Neuron (in vitro differentiated cells): Measurements from ENCODE around the gene SPATC1L.
"Not testable (repeated sequence)": the region's sequence is repeated elsewhere in the genome, so short reads cannot be mapped to it uniquely, and the experiment has no call there.

Source experiments
- H2AFZ ChIP-seq: one replicate; pipeline ENCODE4 v1.6.1; 2013; ENCODE audit warnings: low read depth, mild to moderate bottlenecking, inconsistent platforms, low read length, moderate library complexity
- H3K27me3 ChIP-seq: one replicate; pipeline ENCODE4 v1.6.1; 2013; ENCODE audit warnings: low read length; ENCODE audit not compliant: insufficient read depth
- H3K36me3 ChIP-seq: one replicate; pipeline ENCODE4 v1.6.1; 2013; ENCODE audit warnings: low read length; ENCODE audit not compliant: insufficient read depth
- H3K4me1 ChIP-seq: one replicate; pipeline ENCODE4 v1.6.1; 2013; ENCODE audit warnings: low read length; ENCODE audit not compliant: insufficient read depth
- H3K4me3 ChIP-seq: 2 replicates; pipeline ENCODE4 v1.5.1; 2013; ENCODE audit warnings: mild to moderate bottlenecking, low read length, moderate library complexity
- H3K9me3 ChIP-seq: one replicate; pipeline ENCODE4 v1.6.1; 2013; ENCODE audit warnings: low read length

SPATC1L gene

DNA sequence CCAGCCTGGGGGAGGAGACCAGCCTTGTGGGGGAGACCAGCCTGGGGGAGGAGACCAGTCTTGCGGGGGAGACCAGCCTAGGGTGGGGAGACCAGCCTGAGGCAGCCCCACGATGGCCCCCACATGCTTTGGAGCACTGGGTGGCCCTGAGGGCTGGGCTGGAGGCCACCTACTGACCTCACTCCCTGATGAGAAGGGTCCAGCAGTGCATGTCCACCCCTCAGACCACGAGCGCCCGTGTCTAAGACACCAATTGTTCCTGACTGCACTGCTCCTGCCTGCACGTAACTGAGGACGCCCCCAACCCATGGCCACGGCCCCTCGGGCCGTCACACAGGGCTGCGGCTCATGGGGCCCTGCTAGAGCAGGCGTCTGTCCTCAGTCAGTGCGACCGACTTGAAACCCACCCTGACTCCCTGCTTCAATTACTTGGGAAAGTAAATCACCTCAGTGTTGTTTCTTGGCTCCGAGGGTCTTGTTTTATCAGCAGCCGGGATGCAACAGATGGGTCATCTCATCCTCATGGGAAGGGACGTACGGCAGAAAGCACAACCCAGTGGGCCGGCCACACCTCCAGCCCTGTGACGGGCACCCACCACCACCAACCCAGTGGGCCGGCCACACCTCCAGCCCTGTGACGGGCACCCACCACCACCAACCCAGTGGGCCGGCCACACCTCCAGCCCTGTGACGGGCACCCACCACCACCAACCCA lies at the start of gene SPATC1L:
TSS of gene SPATC1L (minus strand) at position 550 of the 715 bp plus-strand sequence. CDS start 1,643 bp downstream, outside the sequence.
- no peak within 1 kb of the TSS for H2AFZ ChIP-seq
- peaks cover 18% of the 10 kb centered on the region for H3K4me1 ChIP-seq
- no peaks in the 10 kb centered on the region for H3K36me3 ChIP-seq
- H3K9me3 ChIP-seq, result peaks cover 2% of the 10 kb centered on the region
- peak within 1 kb of the TSS; percentile 65 for H3K4me3 ChIP-seq
- H3K27me3 ChIP-seq, result no peaks in the 10 kb centered on the region

DNA sequence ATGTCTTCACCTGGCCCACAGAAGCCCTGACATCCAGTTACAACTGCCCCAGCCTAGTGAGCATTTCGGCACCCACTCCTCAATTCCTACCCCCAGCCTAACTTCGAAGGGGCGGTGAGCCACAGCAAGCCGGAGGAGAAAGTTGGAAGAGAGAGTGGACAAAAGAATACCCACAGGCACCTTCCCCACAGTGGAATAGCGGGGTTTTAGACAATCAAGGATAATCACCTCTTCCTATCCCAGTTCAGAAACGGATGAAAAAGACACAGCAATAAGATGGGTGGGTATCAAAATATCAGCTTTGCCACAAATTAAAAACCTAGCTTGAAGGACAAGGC lies 45.6 kb upstream of the SPATC1L start:
- Histone ChIP-seq H3K9me3 (peaks cover 2% of the 10 kb centered on the region), H2AFZ (no peak overlapping the region), H3K27me3 (no peaks in the 10 kb centered on the region), H3K4me3 (peak overlapping the region; percentile 51), H3K36me3 (peaks cover 37% of the 10 kb centered on the region), H3K4me1 (peaks cover 30% of the 10 kb centered on the region)

DNA sequence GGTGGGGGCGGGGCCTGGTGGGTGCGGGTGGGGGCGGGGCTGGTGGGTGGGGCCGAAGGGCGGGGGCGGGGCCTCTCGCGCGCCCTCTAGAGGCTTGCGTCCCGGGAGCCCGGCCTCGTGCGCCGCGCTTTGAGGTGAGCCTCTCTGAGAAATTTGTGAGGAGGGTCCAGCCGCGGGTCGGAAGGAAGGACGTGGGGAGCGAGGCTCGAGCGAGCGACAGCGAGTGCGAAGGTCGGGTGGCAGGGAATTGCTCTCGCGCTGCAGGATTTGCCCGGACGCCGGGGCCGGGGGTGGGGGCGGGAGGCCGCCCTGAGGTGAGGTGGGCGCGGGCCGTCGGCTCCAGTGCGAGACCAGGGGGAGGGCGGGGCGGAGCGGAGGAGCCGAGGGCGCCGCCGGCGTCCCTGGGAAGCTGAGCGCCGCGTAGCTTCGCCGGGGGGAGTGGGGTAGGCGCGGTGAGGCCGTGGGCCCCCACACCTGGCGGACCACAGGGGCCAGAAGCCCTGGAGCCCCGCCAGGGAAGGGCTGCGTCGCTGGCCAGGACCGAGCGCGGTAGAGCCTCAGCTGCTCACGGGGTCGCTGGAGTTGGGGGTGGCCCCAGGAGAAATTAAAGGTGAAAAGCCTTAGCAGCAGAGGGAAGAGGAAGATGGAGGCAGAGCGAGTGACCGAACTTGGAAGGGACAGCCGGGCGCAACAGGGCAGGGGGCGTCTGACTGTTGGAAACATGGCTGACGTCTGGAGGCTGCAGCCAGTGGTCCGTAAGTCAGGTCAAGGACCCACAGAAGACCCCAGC lies 45.1 kb upstream of the SPATC1L start:
- Histone ChIP-seq H2AFZ (no peak overlapping the region), H3K36me3 (peaks cover 32% of the 10 kb centered on the region), H3K9me3 (no peaks in the 10 kb centered on the region), H3K4me1 (peaks cover 34% of the 10 kb centered on the region), H3K4me3 (peak overlapping the region; percentile 51), H3K27me3 (no peaks in the 10 kb centered on the region)

DNA sequence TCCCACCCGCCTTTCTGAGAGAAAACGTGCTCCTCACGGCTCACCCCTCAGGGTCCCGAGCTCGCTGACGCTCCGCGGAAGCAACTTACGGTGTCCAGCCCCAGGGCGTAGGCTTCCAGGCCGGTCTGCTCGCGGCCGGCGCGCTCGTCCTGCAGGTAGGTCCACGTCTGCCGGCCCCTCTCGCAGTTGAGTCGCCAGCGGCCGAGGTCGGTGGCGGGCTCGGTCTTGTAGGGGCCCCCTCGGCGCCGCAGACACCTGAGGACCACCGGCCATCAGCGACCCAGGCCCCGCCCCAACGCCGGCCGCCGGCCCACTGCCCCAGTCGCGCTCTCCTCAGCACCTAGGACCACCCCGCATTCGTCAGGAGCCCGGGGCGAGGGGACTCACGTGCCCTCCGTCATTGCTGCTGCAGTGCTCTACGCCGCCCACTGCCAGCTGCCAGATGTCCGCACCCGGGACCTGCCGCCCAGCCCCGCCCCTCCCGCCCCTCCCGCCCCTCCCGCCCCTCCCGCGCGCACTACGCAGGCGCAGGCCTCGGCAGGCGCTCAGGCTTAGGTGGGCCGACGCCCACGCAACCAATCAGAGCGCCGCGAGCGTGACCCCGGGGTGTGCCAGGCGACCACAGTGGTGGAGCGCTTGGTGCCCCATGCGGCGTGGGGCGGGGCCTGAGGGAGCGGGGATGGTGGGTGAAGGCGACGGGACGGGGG lies 44.2 kb upstream of the SPATC1L start, which contains the start of gene LSS:
TSS of gene LSS (minus strand) at position 430 of the 707 bp plus-strand sequence. CDS start at position 401, 29 bp downstream.
- peak within 1 kb of the TSS; percentile 67 for H2AFZ ChIP-seq
- H3K36me3 ChIP-seq, result peaks cover 24% of the 10 kb centered on the region
- no peaks in the 10 kb centered on the region for H3K9me3 ChIP-seq
- peaks cover 35% of the 10 kb centered on the region for H3K4me1 ChIP-seq
- no peaks in the 10 kb centered on the region for H3K27me3 ChIP-seq
- H3K4me3 ChIP-seq, result peak within 1 kb of the TSS; percentile 91

DNA sequence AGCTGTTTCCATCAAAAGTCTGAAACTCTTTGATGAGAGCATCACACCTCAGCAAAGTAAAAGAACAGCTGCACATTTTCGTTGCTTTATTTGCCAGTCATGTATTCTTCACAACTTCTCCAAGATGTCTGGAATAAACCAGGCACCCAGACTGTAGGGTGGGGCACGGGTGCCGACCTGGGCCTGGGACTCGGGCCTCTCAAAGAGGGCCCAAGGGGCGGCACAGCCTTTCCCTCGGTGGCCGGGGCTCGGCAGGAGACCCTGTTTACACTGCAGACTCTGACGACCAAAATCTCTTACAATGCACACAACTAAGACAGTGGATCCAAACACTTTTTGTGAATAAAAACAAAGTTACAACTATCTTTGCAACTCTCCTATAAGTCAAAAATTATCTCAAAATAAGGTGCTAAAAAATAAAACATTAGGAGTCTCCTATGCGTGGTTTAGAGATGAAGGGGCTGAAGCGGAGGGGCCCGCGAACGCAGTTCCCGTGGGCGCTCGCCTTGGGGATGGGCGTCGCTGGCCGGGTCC lies 43.6 kb upstream of the SPATC1L start:
- peaks cover 23% of the 10 kb centered on the region for H3K36me3 ChIP-seq
- peak overlapping the region; percentile 67 for H2AFZ ChIP-seq
- H3K4me1 ChIP-seq, result peaks cover 35% of the 10 kb centered on the region
- H3K9me3 ChIP-seq, result no peaks in the 10 kb centered on the region
- H3K27me3 ChIP-seq, result no peaks in the 10 kb centered on the region
- H3K4me3 ChIP-seq, result peak overlapping the region; percentile 91

DNA sequence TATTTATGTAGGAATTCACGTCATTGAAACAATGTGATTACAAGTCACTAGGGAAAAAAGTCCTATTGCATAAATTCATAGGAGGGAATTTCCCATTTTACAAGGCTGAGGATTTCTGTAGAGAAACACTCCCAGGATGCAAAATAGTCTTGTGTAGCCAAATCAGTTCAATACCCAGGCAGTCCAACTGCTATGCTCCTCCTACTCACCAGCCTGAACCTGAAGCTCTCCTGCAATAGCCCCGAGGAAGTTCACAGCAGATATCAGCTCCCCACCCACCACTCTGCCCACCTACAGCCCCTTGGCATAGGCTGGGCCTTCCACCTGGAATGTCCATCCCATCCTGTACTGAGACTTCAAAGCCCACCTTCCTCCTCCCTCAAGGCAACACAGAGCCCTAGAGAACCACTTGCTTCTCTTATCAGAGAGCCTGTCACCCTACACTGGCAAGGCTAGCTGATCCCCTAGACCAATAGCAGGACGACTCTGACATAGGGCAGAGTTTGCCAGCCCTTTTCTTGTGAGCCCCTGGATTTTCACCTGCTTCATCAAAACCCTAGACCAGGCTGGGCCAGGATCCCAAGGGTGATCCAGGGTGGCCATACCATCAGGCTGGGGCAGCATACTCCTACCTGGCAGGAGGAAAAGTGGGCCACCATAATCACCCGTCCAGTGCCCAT lies 42.8 kb upstream of the SPATC1L start:
- Histone ChIP-seq H3K9me3 (no peaks in the 10 kb centered on the region), H3K4me3 (peak overlapping the region; percentile 91), H2AFZ (no peak overlapping the region), H3K27me3 (no peaks in the 10 kb centered on the region), H3K4me1 (peaks cover 35% of the 10 kb centered on the region), H3K36me3 (peaks cover 23% of the 10 kb centered on the region)

DNA sequence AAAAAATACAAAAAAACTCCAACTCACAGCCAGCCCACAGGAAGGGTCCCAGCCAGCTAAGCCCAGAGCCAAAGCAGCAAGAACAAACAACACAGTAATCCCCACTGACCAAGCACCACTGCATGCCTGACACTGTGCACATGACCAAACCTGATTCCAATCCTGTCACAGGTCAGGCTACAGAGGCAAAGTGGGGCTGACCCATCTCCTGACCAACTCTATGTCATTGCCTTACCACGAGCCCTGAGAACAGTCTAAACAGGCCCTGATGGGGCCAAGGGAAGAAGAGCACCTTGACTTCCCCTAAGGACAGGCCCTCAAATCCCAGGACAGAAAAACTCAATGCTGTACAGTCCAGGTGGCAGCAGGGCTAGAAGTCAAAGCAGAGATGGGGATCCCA lies 41.9 kb upstream of the SPATC1L start:
- peak overlapping the region; percentile 91 for H3K4me3 ChIP-seq
- no peaks in the 10 kb centered on the region for H3K27me3 ChIP-seq
- no peak overlapping the region for H2AFZ ChIP-seq
- peaks cover 23% of the 10 kb centered on the region for H3K36me3 ChIP-seq
- H3K4me1 ChIP-seq, result peaks cover 35% of the 10 kb centered on the region
- no peaks in the 10 kb centered on the region for H3K9me3 ChIP-seq

DNA sequence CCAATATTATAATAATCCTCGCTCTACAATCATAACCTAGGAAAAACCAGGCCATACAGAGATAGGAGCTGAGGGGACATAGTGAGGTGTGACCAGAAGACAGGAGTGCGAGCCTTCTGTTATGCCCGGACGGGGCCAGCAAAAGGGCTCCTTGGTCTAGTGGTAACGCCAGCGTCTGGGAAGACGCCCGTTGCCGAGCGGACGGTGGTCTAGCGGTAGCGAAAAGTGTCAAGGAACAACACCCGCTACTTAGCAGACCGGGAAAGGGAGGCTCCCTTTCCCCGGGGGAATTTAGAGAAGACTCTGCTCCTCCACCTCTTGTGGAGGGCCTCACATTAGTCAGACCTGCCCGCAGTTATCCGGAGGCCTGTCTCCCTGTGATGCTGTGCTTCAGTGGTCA lies 39.4 kb upstream of the SPATC1L start:
- Histone ChIP-seq H3K4me1 (peaks cover 26% of the 10 kb centered on the region), H3K36me3 (peaks cover 44% of the 10 kb centered on the region)
- not testable (repeated sequence) for H3K27me3 ChIP-seq, H3K9me3 ChIP-seq, H2AFZ ChIP-seq, H3K4me3 ChIP-seq

DNA sequence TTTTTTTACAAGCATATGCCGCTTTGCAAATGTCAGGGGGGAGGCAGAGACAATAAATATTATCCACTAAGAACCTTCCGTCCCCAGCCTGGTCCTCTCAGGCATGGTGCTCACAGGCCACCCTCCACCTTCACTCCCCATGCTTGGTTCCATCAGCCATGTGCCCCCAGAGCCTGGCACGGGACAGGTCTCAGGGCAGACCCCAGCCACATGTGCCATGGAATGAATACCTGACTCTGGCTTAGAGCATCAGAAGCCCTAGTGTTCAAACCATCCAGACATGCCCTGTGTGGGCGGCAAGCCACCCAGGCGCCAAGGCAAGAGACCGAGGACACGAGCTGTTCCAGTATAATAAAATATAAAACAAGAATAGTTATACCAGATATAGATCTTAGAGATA lies 39.0 kb upstream of the SPATC1L start:
- Histone ChIP-seq H3K4me3 (no peak overlapping the region), H3K4me1 (peaks cover 26% of the 10 kb centered on the region), H3K36me3 (peaks cover 44% of the 10 kb centered on the region), H2AFZ (no peak overlapping the region), H3K9me3 (no peaks in the 10 kb centered on the region), H3K27me3 (no peaks in the 10 kb centered on the region)

DNA sequence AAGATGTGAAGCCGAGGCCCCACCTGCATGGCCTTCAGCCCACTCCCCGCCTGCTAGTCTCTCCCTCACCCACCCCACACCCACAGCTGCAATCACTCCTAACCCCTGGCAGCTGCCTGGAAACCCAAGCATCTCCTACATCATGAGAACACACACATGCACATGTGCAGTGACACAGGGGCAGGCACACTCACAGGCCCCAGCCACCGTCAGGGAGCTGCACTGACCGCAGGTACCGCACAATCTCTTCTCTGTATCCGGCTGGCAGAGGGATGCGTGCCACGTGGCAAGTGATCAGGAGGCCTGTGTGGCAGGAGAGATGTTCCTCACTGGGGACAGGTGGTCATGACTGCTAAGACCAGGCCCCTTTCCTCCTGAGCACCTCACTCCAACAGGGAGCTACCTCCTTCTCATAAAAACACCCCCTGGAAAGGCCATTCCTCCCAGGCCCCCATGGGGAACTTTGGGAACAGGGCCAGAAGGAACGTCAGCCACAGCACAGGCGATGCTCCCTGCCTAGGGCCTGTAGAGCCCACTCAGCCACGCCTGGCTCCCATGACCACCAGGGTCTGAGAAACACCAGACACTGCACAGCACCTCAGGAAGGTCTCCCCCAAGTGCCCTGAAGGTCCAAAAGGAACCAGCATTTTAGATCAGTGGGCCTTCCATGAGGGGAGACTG lies 38.3 kb upstream of the SPATC1L start:
- Histone ChIP-seq H3K4me1 (peaks cover 23% of the 10 kb centered on the region), H2AFZ (no peak overlapping the region), H3K36me3 (peaks cover 46% of the 10 kb centered on the region)

DNA sequence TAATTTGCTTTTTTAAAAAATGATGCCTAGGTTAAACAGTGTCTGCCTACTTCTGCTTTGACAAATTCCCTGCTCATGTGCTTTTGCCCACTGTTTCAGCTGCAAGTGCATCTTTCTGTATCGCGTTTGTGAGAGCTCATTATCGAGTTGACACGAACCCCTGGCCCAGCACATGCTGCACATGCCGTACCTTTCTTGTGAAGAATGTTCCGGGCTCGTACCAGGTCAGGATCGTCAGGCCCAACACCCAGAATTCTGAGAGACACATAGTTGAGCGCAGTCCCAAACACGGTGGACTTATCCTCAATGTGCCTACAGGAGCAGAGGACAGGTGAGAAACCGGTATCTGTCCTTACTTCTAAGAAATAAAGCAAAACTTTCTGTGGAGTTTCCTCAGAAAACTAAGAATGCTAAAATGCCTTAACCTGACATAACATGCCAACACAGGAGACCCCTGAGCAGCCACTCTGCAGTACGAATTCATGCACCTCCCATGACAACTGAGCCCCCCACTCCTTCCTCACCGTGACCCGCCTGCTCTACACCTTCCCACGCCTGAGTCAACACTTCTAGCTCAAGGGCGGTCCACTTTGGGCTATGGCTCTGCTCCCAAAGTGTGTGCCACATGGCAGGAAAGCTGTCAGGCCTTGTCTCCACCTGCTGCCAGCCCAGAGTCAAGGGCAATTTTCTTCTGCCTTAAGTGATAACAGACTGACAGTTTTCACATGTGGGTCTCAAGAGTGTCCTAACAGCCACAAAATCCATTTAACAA lies 37.6 kb upstream of the SPATC1L start:
- Histone ChIP-seq H3K4me3 (no peak overlapping the region), H3K4me1 (peaks cover 16% of the 10 kb centered on the region), H2AFZ (no peak overlapping the region), H3K36me3 (peaks cover 51% of the 10 kb centered on the region), H3K9me3 (no peaks in the 10 kb centered on the region), H3K27me3 (no peaks in the 10 kb centered on the region)

More for the DNA sequence above, 38.3 kb upstream of the SPATC1L start:
- Histone ChIP-seq H3K4me3 (no peak overlapping the region), H3K9me3 (no peaks in the 10 kb centered on the region), H3K27me3 (no peaks in the 10 kb centered on the region)
